Prostate gland (tissue), 2 donors: Measurements from ENCODE around the gene SLC25A24. TPM values are rescaled to one million over a fixed set of nuclear protein-coding genes. Genes with fewer than 3 reads are reported as not detected.

Source experiments
- DNase-seq: peaks from one replicate; pipeline ENCODE4 v3.0.0-alpha.2; 2019; ENCODE audit warnings: low spot score
- H3K27ac ChIP-seq, 2 donors: fragments of 200-600 bp; sonication (generic); 2 replicates each; pipeline ENCODE4 v1.5.1; 2017 to 2019
- H3K27me3 ChIP-seq: fragments of 200-600 bp; sonication (generic); replicated peaks from 2 replicates; pipeline ENCODE4 v1.5.1; 2019; ENCODE audit not compliant: insufficient read depth
- H3K36me3 ChIP-seq, 2 donors: fragments of 200-600 bp; sonication (generic); 1 replicate in 1 of 2; 2 replicates in 1 of 2; pipeline versions ENCODE4 v1.5.1 to v1.8.1; 2017 to 2019
- H3K4me1 ChIP-seq: fragments of 200-600 bp; sonication (generic); replicated peaks from 2 replicates; pipeline ENCODE4 v1.5.1; 2019
- H3K4me3 ChIP-seq, 2 donors: fragments of 200-600 bp; sonication (generic); 2 replicates each; pipeline ENCODE4 v1.5.1; 2017 to 2019
- H3K9me3 ChIP-seq: fragments of 200-600 bp; sonication (generic); 2 replicates; pipeline ENCODE4 v1.5.1; 2017
- CTCF ChIP-seq, 4 experiments: fragments of 200-600 bp in 2 of 4; fragments of 450-650 bp in 2 of 4; sonication (generic) in 2 of 4; IDR thresholded peaks; 1 replicate in 3 of 4; 2 replicates in 1 of 4; pipeline ENCODE4 v1.5.1; 2016 to 2019; ENCODE audit warnings: antibody characterized with exemption in 4 of 4, mild to moderate bottlenecking in 2 of 4, moderate library complexity in 2 of 4
- POLR2A ChIP-seq: fragments of 450-650 bp; IDR thresholded peaks from one replicate; pipeline ENCODE4 v1.6.1; 2016; ENCODE audit warnings: antibody characterized with exemption, mild to moderate bottlenecking
- POLR2AphosphoS5 ChIP-seq: sonication (generic); formaldehyde crosslinking; IDR thresholded peaks from one replicate; pipeline ENCODE4 v1.6.1; 2017; ENCODE audit warnings: antibody characterized with exemption
- WGBS: methylation state at CpG from one replicate; pipeline ENCODE4 v1.1.5; 2018; 5-methylcytosine and 5-hydroxymethylcytosine counted together
- intact Hi-C: fragments of 100-400 bp; cut with DNase I; formaldehyde crosslinking; loops from one replicate; pipeline ENCODE4 v1.14.2; 2022
- total RNA-seq, 2 donors: library from RNA; depleted of rRNA; stranded (reverse); fragments of >200 nt; gene quantifications; one replicate each; pipeline ENCODE4 v1.1.0, GENCODE V29; 2016

Gene SLC25A24
- total RNA-seq, 2 donors from 2014 or later, result 14.9 to 17.6 TPM

- Histone ChIP-seq H3K36me3 (no peaks in the 10 kb centered on the region), H3K4me1 (no peaks in the 10 kb centered on the region), H3K27ac (no peak overlapping the region), H3K9me3 (no peaks in the 10 kb centered on the region), H3K27me3 (no peaks in the 10 kb centered on the region), H3K4me3 (no peak overlapping the region)
- WGBS, result 84% methylated on average over 5 of the region's 5 CpGs
- no peak for DNase-seq
- TF ChIP-seq POLR2A (no peak), POLR2AphosphoS5 (no peak), CTCF (IDR thresholded peaks at IDR 0.05) (no peak)
- intact Hi-C loops, result no loop called here
Observed at GRCh38 chr1:108117945-108118902, 81.9 kb downstream of the SLC25A24 start.

- no peak for TF ChIP-seq CTCF (IDR thresholded peaks at IDR 0.05)
- TF ChIP-seq POLR2AphosphoS5, result no peak
- TF ChIP-seq POLR2A, result no peak
- Histone ChIP-seq H3K36me3 (no peaks in the 10 kb centered on the region), H3K9me3 (no peaks in the 10 kb centered on the region), H3K27me3 (no peaks in the 10 kb centered on the region), H3K4me3 (no peak overlapping the region), H3K4me1 (no peaks in the 10 kb centered on the region), H3K27ac (no peak overlapping the region)
- 92% methylated on average over 1 of the region's 1 CpG for WGBS
- DNase-seq, result no peak
- intact Hi-C loops, result no loop called here
Observed at GRCh38 chr1:108117237-108117636, 82.9 kb downstream of the SLC25A24 start.

DNA sequence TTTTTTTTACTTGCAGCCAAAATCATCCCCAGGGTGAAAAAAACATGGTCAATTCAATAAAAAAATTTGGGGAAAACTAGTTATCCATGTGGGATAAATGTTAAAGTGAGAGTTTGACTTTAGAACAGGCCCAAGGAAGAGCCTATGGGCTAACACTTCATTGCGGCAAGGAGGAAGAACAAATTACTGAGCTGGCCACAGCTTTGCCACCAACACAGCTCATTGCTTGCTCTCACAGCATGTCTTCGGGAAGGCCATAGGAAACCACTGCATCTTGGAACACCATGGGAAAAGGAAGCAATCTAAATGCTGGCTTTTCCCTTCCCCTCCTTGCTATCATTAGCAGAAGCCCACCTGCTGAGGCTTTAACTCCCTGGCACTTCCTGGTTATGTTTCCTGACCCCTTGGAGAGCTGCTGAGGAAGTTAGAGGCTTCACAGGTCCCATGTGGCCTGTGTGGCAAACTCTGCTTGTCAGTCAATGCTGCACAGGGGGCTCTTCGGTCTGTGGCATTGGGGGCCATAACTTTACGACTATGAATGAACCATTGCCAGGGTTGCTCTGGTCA is 86.0 kb downstream of the SLC25A24 start:
- H3K27me3 ChIP-seq, result no peaks in the 10 kb centered on the region
- H3K4me3 ChIP-seq, result no peak overlapping the region
- no peaks in the 10 kb centered on the region for H3K4me1 ChIP-seq
- intact Hi-C loops, result no loop called here
- DNase-seq, result no peak
- 73% methylated on average over 4 of the region's 4 CpGs for WGBS
- no peak overlapping the region for H3K27ac ChIP-seq
- TF ChIP-seq POLR2AphosphoS5 (no peak), CTCF (IDR thresholded peaks at IDR 0.05) (no peak), POLR2A (no peak)
- H3K9me3 ChIP-seq, result no peaks in the 10 kb centered on the region
- no peaks in the 10 kb centered on the region for H3K36me3 ChIP-seq

DNA sequence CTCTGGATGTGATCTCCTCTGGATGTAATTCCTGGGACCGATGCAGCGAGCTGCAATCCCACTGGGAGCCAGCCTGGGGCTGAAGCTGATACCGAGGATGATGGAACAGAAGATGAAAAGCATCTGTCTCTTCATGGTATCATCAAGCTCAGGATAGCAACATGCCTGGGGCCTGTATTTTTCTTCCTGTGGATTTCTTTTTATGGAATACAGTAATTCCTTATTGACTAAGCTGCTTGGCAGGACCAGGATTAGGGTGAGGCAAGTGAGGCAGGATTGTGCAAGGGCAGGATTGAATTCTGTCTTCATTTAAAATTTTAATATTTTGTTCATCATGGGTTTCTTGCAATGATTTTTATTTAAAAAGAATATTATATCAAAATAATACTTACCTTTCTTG is 86.6 kb downstream of the SLC25A24 start:
- no peak for TF ChIP-seq POLR2AphosphoS5
- no peak for TF ChIP-seq POLR2A
- no peak for TF ChIP-seq CTCF (IDR thresholded peaks at IDR 0.05)
- H3K4me1 ChIP-seq, result no peaks in the 10 kb centered on the region

More for the DNA sequence above, 86.6 kb downstream of the SLC25A24 start:
- H3K36me3 ChIP-seq, result no peaks in the 10 kb centered on the region
- H3K4me3 ChIP-seq, result no peak overlapping the region
- DNase-seq, result no peak
- no peaks in the 10 kb centered on the region for H3K9me3 ChIP-seq
- no peaks in the 10 kb centered on the region for H3K27me3 ChIP-seq
- intact Hi-C loops, result no loop called here
- WGBS, result 67% methylated on average over 3 of the region's 3 CpGs
- H3K27ac ChIP-seq, result no peak overlapping the region
